ENCODE data around the gene ZKSCAN1.
A peak's percentile ranks its signal among the peaks of the same experiment; 100 is the strongest.

Gene ZKSCAN1

GRCh38 chr7:100040575-100040974, 25.2 kb downstream of the ZKSCAN1 start:
- no peak for DNase-seq

- no peak for DNase-seq
Measured at GRCh38 chr7:100044718-100045117, 29.3 kb downstream of the ZKSCAN1 start.

DNA sequence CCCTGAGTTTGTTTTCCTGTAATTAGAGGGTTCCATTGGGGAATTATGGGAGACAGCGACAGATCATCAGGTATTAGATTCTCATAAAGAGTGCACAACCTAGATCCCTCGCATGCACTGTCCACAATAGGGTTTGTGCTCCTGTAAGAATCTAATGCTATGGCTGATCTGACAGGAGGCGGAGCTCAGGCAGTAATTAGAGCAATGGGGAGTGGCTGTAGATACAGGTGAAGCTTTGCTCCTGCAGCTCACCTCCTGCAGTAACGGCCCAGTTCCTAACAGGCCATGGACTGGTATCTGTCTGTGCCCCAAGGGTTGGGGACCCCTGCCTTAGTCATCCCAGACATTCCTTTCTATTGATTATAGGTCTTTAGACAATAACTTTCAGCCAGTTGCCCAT, 33.3 kb downstream of the ZKSCAN1 start:
- no peak for DNase-seq

GRCh38 chr7:100049441-100050291, 34.3 kb downstream of the ZKSCAN1 start, which contains the start of gene ZSCAN21:
TSS of gene ZSCAN21 (plus strand) at chr7:100049774. CDS start at chr7:100057007, 7,233 bp downstream.
- peak; percentile 85 for DNase-seq

DNA sequence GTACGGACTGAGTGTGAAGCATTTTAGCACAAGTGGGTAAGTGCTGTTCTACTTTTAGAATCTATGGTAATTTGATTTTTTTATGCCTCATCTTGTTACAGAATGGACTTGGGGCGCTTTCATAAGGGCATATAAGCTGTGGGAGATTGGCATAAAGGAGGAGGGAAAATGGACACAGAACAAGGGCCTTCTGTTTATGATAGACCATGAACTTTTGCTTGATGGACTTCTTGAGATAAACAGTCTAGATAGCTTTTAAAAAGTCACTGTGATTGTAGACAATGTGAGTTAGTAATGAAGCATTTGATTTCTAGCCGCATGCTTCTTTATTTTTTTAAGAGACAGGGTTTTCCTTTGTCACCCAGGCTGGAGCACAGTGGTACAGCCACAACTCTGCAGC, 36.2 kb downstream of the ZKSCAN1 start:
- DNase-seq, result no peak

- no peak for DNase-seq
Measured at GRCh38 chr7:100053215-100053614, 37.8 kb downstream of the ZKSCAN1 start.

DNA sequence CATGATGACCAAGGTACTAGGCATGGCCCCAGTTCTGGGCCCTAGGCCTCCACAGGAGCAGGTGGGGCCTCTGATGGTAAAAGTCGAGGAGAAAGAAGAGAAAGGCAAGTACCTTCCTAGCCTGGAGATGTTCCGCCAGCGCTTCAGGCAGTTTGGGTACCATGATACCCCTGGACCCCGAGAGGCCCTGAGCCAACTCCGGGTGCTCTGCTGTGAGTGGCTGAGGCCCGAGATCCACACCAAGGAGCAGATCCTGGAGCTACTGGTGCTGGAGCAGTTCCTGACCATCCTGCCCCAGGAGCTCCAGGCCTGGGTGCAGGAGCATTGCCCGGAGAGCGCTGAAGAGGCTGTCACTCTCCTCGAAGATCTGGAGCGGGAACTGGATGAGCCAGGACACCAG, 41.6 kb downstream of the ZKSCAN1 start:
- no peak for DNase-seq

DNA sequence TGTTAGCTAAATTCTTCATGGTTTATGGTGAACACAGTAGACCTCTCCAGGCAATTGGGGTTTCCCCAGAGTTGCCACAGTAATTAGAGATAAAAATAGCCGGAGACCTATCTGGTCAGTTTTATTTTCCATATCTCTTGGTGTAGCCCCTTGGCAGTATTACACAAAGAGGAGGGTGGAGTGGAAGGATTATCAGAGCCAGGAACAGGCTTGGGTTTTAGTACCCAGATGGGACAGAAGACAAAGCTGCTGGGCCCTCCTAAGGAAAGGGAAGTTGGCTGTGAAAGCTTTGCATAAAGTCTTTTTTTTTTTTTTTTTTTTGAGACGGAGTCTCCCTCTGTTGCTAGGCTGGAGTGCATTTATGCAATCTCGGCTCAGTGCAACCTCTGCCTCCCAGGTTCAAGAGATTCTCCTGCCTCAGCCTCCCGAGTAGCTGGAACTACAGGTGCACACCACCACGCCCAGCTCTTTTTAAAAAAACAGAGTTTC, 43.9 kb downstream of the ZKSCAN1 start:
- no peak for DNase-seq

- no peak for DNase-seq
Measured at GRCh38 chr7:100061518-100062193, 46.3 kb downstream of the ZKSCAN1 start.

GRCh38 chr7:100063376-100063775, 48.0 kb downstream of the ZKSCAN1 start:
- no peak for DNase-seq

GRCh38 chr7:100064162-100064561, 48.8 kb downstream of the ZKSCAN1 start:
- no peak for DNase-seq

DNA sequence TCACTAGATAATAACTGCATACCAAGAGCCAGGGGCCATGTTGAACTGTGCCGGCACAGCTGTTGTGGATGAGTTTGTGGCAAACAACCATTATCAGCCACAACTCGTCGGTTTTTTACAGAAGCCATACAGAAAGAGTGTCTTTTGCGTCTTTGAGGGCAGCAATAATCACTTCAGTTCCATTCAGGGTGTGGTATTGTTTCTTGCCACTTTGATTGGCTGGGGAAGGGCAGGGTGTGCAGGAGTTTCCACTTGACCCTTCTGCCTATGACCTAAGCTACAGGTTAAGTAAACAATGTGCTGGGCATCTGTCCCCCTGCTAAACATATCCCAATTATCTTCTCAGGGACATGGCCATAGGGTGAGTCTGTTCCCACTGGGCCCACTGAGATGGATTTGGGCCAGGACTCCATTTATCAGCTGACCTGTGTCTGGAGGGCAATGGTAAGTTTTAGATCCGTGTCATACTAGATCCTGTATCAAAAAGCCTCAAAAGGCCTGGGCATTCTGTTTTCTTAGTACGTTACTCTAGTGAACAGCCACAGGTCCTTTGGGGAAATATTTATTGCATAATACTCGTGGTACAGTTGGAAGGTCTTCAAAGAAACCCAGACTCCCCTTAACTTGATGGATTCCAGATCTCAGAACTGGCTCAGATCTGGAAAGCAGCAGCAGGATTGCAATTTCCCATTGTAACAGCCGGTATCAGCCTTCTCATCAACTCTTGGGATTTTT, 50.2 kb downstream of the ZKSCAN1 start:
- no peak for DNase-seq

DNA sequence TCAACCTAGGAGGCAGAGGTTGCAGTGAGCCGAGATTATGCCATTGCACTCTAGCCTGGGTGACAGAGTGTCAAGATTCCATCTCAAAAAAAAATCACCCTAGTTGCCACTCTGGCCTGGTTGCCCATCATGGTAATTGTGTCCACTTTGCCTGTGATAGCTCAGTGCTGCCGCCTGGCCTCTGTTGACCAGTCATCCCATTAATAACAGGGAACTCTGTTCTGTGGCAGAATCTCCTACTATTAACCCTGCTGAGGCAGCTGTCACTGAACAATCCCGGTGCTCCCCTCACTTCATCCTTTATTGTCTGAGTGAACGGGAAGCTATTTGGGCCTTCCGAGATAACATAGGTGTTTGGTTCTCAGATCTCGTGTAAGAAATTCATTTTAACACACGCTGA, 51.6 kb downstream of the ZKSCAN1 start:
- no peak for DNase-seq

DNA sequence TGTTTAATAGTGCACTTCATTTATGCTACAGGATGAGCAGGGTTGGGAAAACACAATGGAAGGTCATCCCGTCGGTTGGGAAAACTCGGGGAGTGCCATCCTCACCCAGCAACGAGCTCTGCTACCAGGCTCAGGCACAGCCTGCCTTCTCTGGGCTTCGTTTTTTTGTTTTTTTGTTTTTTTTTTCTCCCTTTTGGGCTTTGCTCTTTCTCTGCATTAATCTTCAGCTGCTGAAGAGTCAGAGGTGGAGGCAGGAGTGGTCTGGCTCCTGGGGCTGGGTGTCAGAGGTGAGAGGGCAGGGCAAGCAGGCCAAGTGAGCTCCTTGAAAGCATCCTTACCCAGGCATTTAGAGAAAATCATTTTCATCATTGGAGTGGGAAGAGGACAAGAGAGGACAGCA, 54.6 kb downstream of the ZKSCAN1 start:
- no peak for DNase-seq

DNA sequence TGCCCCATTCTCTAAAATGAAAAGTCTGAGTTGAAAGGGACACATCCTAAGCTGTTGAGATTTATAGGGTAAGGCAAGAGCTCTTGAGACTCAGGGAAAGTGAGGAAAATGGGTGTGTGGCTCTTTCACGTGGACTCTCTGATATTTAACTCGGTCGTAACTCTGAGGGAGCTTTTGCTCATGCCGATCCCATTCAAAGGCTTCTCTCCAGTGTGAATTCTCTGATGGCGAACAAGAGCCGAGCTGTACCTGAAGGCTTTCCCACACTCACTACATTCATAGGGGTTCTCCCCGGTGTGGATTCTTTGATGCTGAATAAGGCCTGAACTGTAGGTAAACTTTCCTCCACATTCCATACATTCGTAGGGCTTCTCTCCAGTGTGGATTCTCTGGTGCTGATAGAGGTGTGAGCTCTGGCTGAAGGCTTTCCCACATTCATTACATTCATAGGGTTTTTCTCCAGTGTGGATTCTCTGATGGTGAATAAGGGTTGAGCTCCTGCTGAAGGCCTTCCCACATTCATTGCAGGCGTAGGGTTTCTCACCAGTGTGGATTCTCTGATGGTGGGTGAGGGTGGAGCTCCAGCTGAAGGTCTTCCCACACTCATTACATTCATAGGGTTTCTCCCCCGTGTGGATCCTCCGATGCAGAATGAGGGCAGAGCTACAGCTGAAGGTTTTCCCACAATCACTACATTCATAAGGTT, 55.8 kb downstream of the ZKSCAN1 start:
- DNase-seq, result no peak

DNA sequence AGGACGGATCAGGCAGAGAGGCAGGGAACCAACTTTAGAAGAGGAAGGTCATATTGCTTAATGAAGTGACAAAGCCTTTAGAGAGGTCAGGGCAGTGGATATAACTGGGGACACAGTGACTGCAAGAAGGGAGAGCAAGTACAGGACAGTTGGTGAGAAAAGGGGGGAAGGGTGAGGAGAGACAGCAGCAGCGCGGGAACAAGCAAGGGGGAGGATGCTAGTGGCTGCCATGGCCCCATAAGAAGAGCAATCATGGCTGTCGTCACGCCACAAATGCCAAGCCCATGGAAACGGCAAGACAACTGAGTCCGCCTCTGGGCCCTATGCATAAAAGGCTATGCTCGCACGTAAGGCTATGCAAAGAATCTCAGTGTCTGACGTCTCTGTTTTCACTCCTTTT, 57.1 kb downstream of the ZKSCAN1 start:
- no peak for DNase-seq

- DNase-seq, result no peak
Measured at GRCh38 chr7:100074841-100075240, 59.4 kb downstream of the ZKSCAN1 start.

DNA sequence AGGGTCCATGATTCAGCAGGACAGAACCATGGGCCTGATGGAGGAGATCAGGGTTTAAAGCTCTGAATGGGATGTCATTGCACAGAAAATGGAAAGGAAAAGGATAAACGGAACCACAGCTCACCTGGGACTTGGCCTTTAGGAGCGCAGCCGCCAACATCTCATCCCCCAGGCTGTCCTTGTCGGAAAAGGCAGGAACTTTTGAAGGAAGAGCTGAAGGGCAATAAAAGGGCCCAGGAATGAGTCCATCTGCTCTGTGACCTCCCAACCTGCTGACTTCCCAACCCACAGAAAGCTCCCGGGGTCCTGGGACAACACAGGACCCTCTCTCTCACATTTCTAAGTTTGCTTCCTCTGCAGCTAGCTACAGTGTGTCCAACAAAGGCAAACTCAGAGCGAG, 60.0 kb downstream of the ZKSCAN1 start:
- DNase-seq, result no peak

- DNase-seq, result no peak
Measured at GRCh38 chr7:100077205-100077604, 61.8 kb downstream of the ZKSCAN1 start.

GRCh38 chr7:100079024-100079560, 63.7 kb downstream of the ZKSCAN1 start:
- no peak for DNase-seq

GRCh38 chr7:100080907-100081534, 65.6 kb downstream of the ZKSCAN1 start:
- no peak for DNase-seq

GRCh38 chr7:100081535-100082102, 66.2 kb downstream of the ZKSCAN1 start, which contains the start of gene ZNF3:
TSS of gene ZNF3 (minus strand) at chr7:100081723. CDS start at chr7:100077357, 4,366 bp downstream.
- peak; percentile 98 for DNase-seq
